Dedifferentiated amniotic fluid mesenchymal stem cell (primary cell): ENCODE results near the gene A4GNT.
"Not testable (repeated sequence)": the region's sequence is repeated elsewhere in the genome, so short reads cannot be mapped to it uniquely, and the experiment has no call there.

ENCODE experiments used
- DNase-seq: peaks from one replicate; pipeline ENCODE4 v3.0.0-alpha.2; 2016; ENCODE audit errors: extremely low spot score

Gene A4GNT

GRCh38 chr3:138132239-138132638 is at the start of gene A4GNT:
Gene A4GNT (minus strand): TSS chr3:138132390. CDS start chr3:138131256, 1,134 bp downstream.
- DNase-seq, result no peak

GRCh38 chr3:138180375-138181029 is 48.3 kb upstream of the A4GNT start:
- no peak for DNase-seq

GRCh38 chr3:138174421-138175131 is 42.4 kb upstream of the A4GNT start, which contains the start of gene DBR1:
Gene DBR1 (minus strand): TSS chr3:138174921. CDS start chr3:138174795, 126 bp downstream.
- DNase-seq, result peak; percentile 87

GRCh38 chr3:138173769-138174420 is 41.7 kb upstream of the A4GNT start:
- DNase-seq, result no peak

- DNase-seq, result no peak
These were observed 40.4 kb upstream of the A4GNT start for GRCh38 chr3:138172625-138173024.

GRCh38 chr3:138165061-138165460 is 32.9 kb upstream of the A4GNT start:
- DNase-seq, result no peak

- no peak for DNase-seq
These were observed 25.6 kb upstream of the A4GNT start for GRCh38 chr3:138157743-138158142.

- DNase-seq, result no peak
These were observed 22.3 kb upstream of the A4GNT start for GRCh38 chr3:138154534-138154933.

- DNase-seq, result no peak
These were observed 16.3 kb upstream of the A4GNT start for GRCh38 chr3:138148503-138148902.

- DNase-seq, result not testable (repeated sequence)
These were observed 10.0 kb upstream of the A4GNT start for GRCh38 chr3:138142181-138142580.

- no peak for DNase-seq
These were observed 8.8 kb upstream of the A4GNT start for GRCh38 chr3:138140940-138141339.

GRCh38 chr3:138139691-138140090 is 7.5 kb upstream of the A4GNT start:
- DNase-seq, result no peak

- no peak for DNase-seq
These were observed 5.7 kb upstream of the A4GNT start for GRCh38 chr3:138137861-138138260.

- DNase-seq, result no peak
These were observed 4.0 kb upstream of the A4GNT start for GRCh38 chr3:138136201-138136600.

- DNase-seq, result no peak
These were observed 3.6 kb upstream of the A4GNT start for GRCh38 chr3:138135833-138136194.

- DNase-seq, result no peak
These were observed 3.1 kb upstream of the A4GNT start for GRCh38 chr3:138135146-138135832.

GRCh38 chr3:138127636-138128365 is 4.4 kb downstream of the A4GNT start:
- DNase-seq, result no peak

- DNase-seq, result peak; percentile 50
These were observed 6.5 kb downstream of the A4GNT start for GRCh38 chr3:138125548-138126221.

GRCh38 chr3:138124706-138125355 is 7.4 kb downstream of the A4GNT start:
- peak; percentile 75 for DNase-seq

GRCh38 chr3:138124188-138124587 is 8.0 kb downstream of the A4GNT start:
- no peak for DNase-seq

- DNase-seq, result no peak
These were observed 12.8 kb downstream of the A4GNT start for GRCh38 chr3:138119423-138119766.
